SK-N-SH treated with all-trans-retinoic acid at 6 μM for 48 hours (cell line): ENCODE results near the gene SDF4.

ENCODE experiments used
- ATAC-seq: fragments of 200-7000 bp; cut with Tn5 transposase; 3 replicates; pipeline ENCODE4 v1.9.1; 2020; ENCODE audit warnings: mild to moderate bottlenecking, moderate library complexity
- ARNTL ChIP-seq: fragments of 450-650 bp; formaldehyde crosslinking; IDR thresholded peaks from 2 replicates; pipeline ENCODE4 v1.5.0; 2020; ENCODE audit warnings: low read depth, mild to moderate bottlenecking, moderate library complexity, borderline replicate concordance
- BACH2 ChIP-seq: fragments of 250-450 bp; sonication (Bioruptor Pico); IDR thresholded peaks from 2 replicates; pipeline ENCODE4 v1.9.0; 2021; ENCODE audit warnings: mild to moderate bottlenecking, borderline replicate concordance
- CREB5 ChIP-seq: fragments of 250-450 bp; sonication (Bioruptor Pico); IDR thresholded peaks from 2 replicates; pipeline ENCODE4 v1.5.1; 2020; ENCODE audit warnings: low read depth, mild to moderate bottlenecking, moderate library complexity
- CSDC2 ChIP-seq: fragments of 250-450 bp; sonication (Bioruptor Pico); IDR thresholded peaks from 2 replicates; pipeline ENCODE4 v1.5.0; 2020; ENCODE audit warnings: mild to moderate bottlenecking, moderate library complexity
- CSRNP3 ChIP-seq: fragments of 250-450 bp; sonication (Bioruptor Pico); IDR thresholded peaks from 2 replicates; pipeline ENCODE4 v1.5.1; 2021; ENCODE audit warnings: mild to moderate bottlenecking, moderate library complexity
- ESRRG ChIP-seq: fragments of 250-450 bp; sonication (Bioruptor Pico); IDR thresholded peaks from 2 replicates; pipeline ENCODE4 v1.6.1; 2021; ENCODE audit warnings: mild to moderate bottlenecking
- GLIS3 ChIP-seq: fragments of 250-450 bp; sonication (Bioruptor Pico); IDR thresholded peaks from 2 replicates; pipeline ENCODE4 v1.5.0; 2020; ENCODE audit warnings: mild to moderate bottlenecking, moderate library complexity
- PATZ1 ChIP-seq: fragments of 250-450 bp; sonication (Bioruptor Pico); IDR thresholded peaks from 2 replicates; pipeline ENCODE4 v1.8.0; 2020; ENCODE audit warnings: mild to moderate bottlenecking, moderate library complexity, borderline replicate concordance
- PPARA ChIP-seq: fragments of 250-450 bp; sonication (Bioruptor Pico); IDR thresholded peaks from 2 replicates; pipeline ENCODE4 v1.5.0; 2020; ENCODE audit warnings: mild to moderate bottlenecking, borderline replicate concordance
- RARB ChIP-seq: fragments of 250-450 bp; sonication (Bioruptor Pico); IDR thresholded peaks from 2 replicates; pipeline ENCODE4 v1.8.0; 2021; ENCODE audit warnings: mild to moderate bottlenecking, moderate library complexity
- TCF4 ChIP-seq: fragments of 250-450 bp; sonication (Bioruptor Pico); IDR thresholded peaks from 2 replicates; pipeline ENCODE4 v1.8.0; 2021; ENCODE audit warnings: mild to moderate bottlenecking, moderate library complexity, borderline replicate concordance
- TOX ChIP-seq: fragments of 250-450 bp; sonication (Bioruptor Pico); IDR thresholded peaks from 2 replicates; pipeline ENCODE4 v1.8.0; 2021; ENCODE audit warnings: mild to moderate bottlenecking, moderate library complexity, borderline replicate concordance
- TSHZ2 ChIP-seq: fragments of 250-450 bp; sonication (Bioruptor Pico); IDR thresholded peaks from 2 replicates; pipeline ENCODE4 v1.5.0; 2020; ENCODE audit warnings: mild to moderate bottlenecking, moderate library complexity
- ZC3H10 ChIP-seq: fragments of 250-450 bp; sonication (Bioruptor Pico); IDR thresholded peaks from 2 replicates; pipeline ENCODE4 v1.5.1; 2021; ENCODE audit warnings: mild to moderate bottlenecking, moderate library complexity
- ZFP3 ChIP-seq: fragments of 250-450 bp; sonication (Bioruptor Pico); IDR thresholded peaks from 2 replicates; pipeline ENCODE4 v1.5.0; 2020; ENCODE audit warnings: mild to moderate bottlenecking, moderate library complexity
- ZFP30 ChIP-seq: fragments of 450-650 bp; formaldehyde crosslinking; IDR thresholded peaks from 2 replicates; pipeline ENCODE4 v1.5.0; 2022; ENCODE audit warnings: mild to moderate bottlenecking, moderate library complexity
- ZNF565 ChIP-seq: fragments of 450-650 bp; formaldehyde crosslinking; conservative IDR thresholded peaks from 2 replicates; pipeline ENCODE4 v1.5.0; 2020; ENCODE audit warnings: low read depth, mild to moderate bottlenecking, moderate library complexity
- ZNF70 ChIP-seq: fragments of 450-650 bp; formaldehyde crosslinking; IDR thresholded peaks from 2 replicates; pipeline ENCODE4 v1.5.0; 2020; ENCODE audit warnings: mild to moderate bottlenecking, moderate library complexity

Gene SDF4

GRCh38 chr1:1260843-1261560 is 29.2 kb upstream of the SDF4 start:
- no peak for ATAC-seq
- no peak for TF ChIP-seq ESRRG (CRISPR knock-in tag)

- no peak for ATAC-seq
- no peak for TF ChIP-seq ARNTL (CRISPR knock-in tag)
- no peak for TF ChIP-seq ZC3H10
- no peak for TF ChIP-seq PPARA (CRISPR knock-in tag)
- TF ChIP-seq TOX: no peak
- no peak for TF ChIP-seq BACH2 (CRISPR knock-in tag)
- TF ChIP-seq PATZ1 (CRISPR knock-in tag): no peak
These were observed 28.3 kb upstream of the SDF4 start for GRCh38 chr1:1259951-1260600.

- no peak for ATAC-seq
- TF ChIP-seq CSRNP3 (CRISPR knock-in tag) (no peak), RARB (CRISPR knock-in tag) (no peak), TOX (no peak)
- TF ChIP-seq, all 23 proteins: peak for 0
These were observed 27.7 kb upstream of the SDF4 start for GRCh38 chr1:1259540-1259939.

GRCh38 chr1:1259119-1259488 is 27.3 kb upstream of the SDF4 start:
- no peak for ATAC-seq
- TF ChIP-seq TCF4: no peak
- TF ChIP-seq CREB5 (CRISPR knock-in tag): no peak
- TF ChIP-seq BACH2 (CRISPR knock-in tag): no peak
- TF ChIP-seq ZNF70 (CRISPR knock-in tag): no peak
- no peak for TF ChIP-seq CSDC2 (CRISPR knock-in tag)
- TF ChIP-seq ZC3H10: no peak
- TF ChIP-seq ESRRG (CRISPR knock-in tag): no peak
- no peak for TF ChIP-seq ZFP3 (CRISPR knock-in tag)
- no peak for TF ChIP-seq GLIS3 (CRISPR knock-in tag)
- no peak for TF ChIP-seq ZNF565 (CRISPR knock-in tag)
- TF ChIP-seq TSHZ2 (CRISPR knock-in tag): no peak
- no peak for TF ChIP-seq ZFP30 (CRISPR knock-in tag)
- TF ChIP-seq RARB (CRISPR knock-in tag): no peak
